ENCODE data around the gene RAB11A.

The RAB11A gene

GRCh38 chr15:65908876-65909275 lies 39.6 kb downstream of the RAB11A start:
- Mint-ChIP-seq H3K36me3 (ENCODE audit: low read depth) (peaks cover 21% of the 10 kb centered on the region), H3K27me3 (ENCODE audit: low read depth, poor library complexity) (peaks cover 6% of the 10 kb centered on the region)
- DNase-seq: no peak

GRCh38 chr15:65909831-65910230 lies 40.5 kb downstream of the RAB11A start:
- H3K9me3 Mint-ChIP-seq: no peaks in the 10 kb centered on the region
- H3K27ac Mint-ChIP-seq: no peak overlapping the region
- no peak for DNase-seq
- H3K4me1 Mint-ChIP-seq: peaks cover 5% of the 10 kb centered on the region
- H3K4me3 Mint-ChIP-seq: no peak overlapping the region
- H3K27me3 Mint-ChIP-seq (ENCODE audit: low read depth, poor library complexity): peaks cover 6% of the 10 kb centered on the region
- TF ChIP-seq CTCF (IDR thresholded peaks at IDR 0.05): no peak
- H3K36me3 Mint-ChIP-seq (ENCODE audit: low read depth): peaks cover 19% of the 10 kb centered on the region

More at GRCh38 chr15:65908876-65909275, 39.6 kb downstream of the RAB11A start:
- peaks cover 5% of the 10 kb centered on the region for H3K4me1 Mint-ChIP-seq
- H3K9me3 Mint-ChIP-seq: no peaks in the 10 kb centered on the region
- no peak for TF ChIP-seq CTCF (IDR thresholded peaks at IDR 0.05)
- H3K27ac Mint-ChIP-seq: peak overlapping the region; percentile 19
- no peak overlapping the region for H3K4me3 Mint-ChIP-seq

- no peak overlapping the region for H3K27ac Mint-ChIP-seq
- peaks cover 5% of the 10 kb centered on the region for H3K4me1 Mint-ChIP-seq
- no peak for TF ChIP-seq CTCF (IDR thresholded peaks at IDR 0.05)
- no peaks in the 10 kb centered on the region for H3K9me3 Mint-ChIP-seq
- peaks cover 15% of the 10 kb centered on the region for H3K36me3 Mint-ChIP-seq (ENCODE audit: low read depth)
- DNase-seq: no peak
- H3K4me3 Mint-ChIP-seq: no peak overlapping the region
- peaks cover 6% of the 10 kb centered on the region for H3K27me3 Mint-ChIP-seq (ENCODE audit: low read depth, poor library complexity)
These were observed 41.0 kb downstream of the RAB11A start for GRCh38 chr15:65910341-65910740.

- no peak for DNase-seq
- no peak for TF ChIP-seq CTCF (IDR thresholded peaks at IDR 0.05)
- Mint-ChIP-seq H3K27me3 (ENCODE audit: low read depth, poor library complexity) (peaks cover 6% of the 10 kb centered on the region), H3K9me3 (no peaks in the 10 kb centered on the region), H3K27ac (no peak overlapping the region), H3K4me1 (peaks cover 16% of the 10 kb centered on the region), H3K36me3 (ENCODE audit: low read depth) (no peaks in the 10 kb centered on the region), H3K4me3 (no peak overlapping the region)
These were observed 42.9 kb downstream of the RAB11A start for GRCh38 chr15:65912235-65912634.

- H3K9me3 Mint-ChIP-seq: no peaks in the 10 kb centered on the region
- peaks cover 21% of the 10 kb centered on the region for H3K4me1 Mint-ChIP-seq
- no peak overlapping the region for H3K4me3 Mint-ChIP-seq
- no peaks in the 10 kb centered on the region for H3K36me3 Mint-ChIP-seq (ENCODE audit: low read depth)
- H3K27me3 Mint-ChIP-seq (ENCODE audit: low read depth, poor library complexity): peaks cover 7% of the 10 kb centered on the region
- DNase-seq: no peak
- TF ChIP-seq CTCF (IDR thresholded peaks at IDR 0.05): no peak
- H3K27ac Mint-ChIP-seq: no peak overlapping the region
These were observed 44.4 kb downstream of the RAB11A start for GRCh38 chr15:65913631-65914199.

GRCh38 chr15:65914386-65914785 lies 45.1 kb downstream of the RAB11A start:
- no peak for TF ChIP-seq CTCF (IDR thresholded peaks at IDR 0.05)
- Mint-ChIP-seq H3K4me1 (peaks cover 21% of the 10 kb centered on the region), H3K27ac (no peak overlapping the region), H3K4me3 (no peak overlapping the region), H3K9me3 (no peaks in the 10 kb centered on the region), H3K27me3 (ENCODE audit: low read depth, poor library complexity) (peaks cover 7% of the 10 kb centered on the region), H3K36me3 (ENCODE audit: low read depth) (no peaks in the 10 kb centered on the region)
- no peak for DNase-seq

All from nephron progenitor cell (in vitro differentiated cells).